MM.1S (cell line): Measurements from ENCODE around the gene RACGAP1.

Source experiments
- DNase-seq: peaks from one replicate; pipeline ENCODE4 v3.0.0-alpha.2; 2015
- H2AFZ ChIP-seq: fragments of 300-600 bp; sonication (generic); 2 replicates; pipeline ENCODE4 v1.6.0; 2016; ENCODE audit warnings: antibody characterized with exemption, low read length
- H3F3A ChIP-seq: fragments of 300-600 bp; sonication (generic); 2 replicates; pipeline ENCODE4 v1.6.1; 2016; ENCODE audit warnings: mild to moderate bottlenecking, antibody characterized with exemption, low read length, moderate library complexity, mixed read lengths; ENCODE audit not compliant: insufficient read depth
- H3K27ac ChIP-seq: fragments of 300-600 bp; sonication (generic); 2 replicates; pipeline ENCODE4 v1.5.1; 2016; ENCODE audit warnings: mild to moderate bottlenecking, low read length
- H3K27me3 ChIP-seq: fragments of 300-600 bp; sonication (generic); replicated peaks from 2 replicates; pipeline ENCODE4 v1.6.0; 2016; ENCODE audit warnings: low read length; ENCODE audit not compliant: insufficient read depth
- H3K36me3 ChIP-seq: fragments of 300-600 bp; sonication (generic); replicated peaks from 2 replicates; pipeline ENCODE4 v1.6.1; 2016; ENCODE audit warnings: mild to moderate bottlenecking, low read length, mixed read lengths; ENCODE audit not compliant: insufficient read depth
- H3K4me1 ChIP-seq: fragments of 300-600 bp; sonication (generic); 2 replicates; pipeline ENCODE4 v1.6.1; 2016; ENCODE audit warnings: low read length, mixed read lengths
- H3K4me2 ChIP-seq: fragments of 300-600 bp; sonication (generic); 2 replicates; pipeline ENCODE4 v1.6.0; 2016; ENCODE audit warnings: low read depth, low read length
- H3K4me3 ChIP-seq: fragments of 300-600 bp; sonication (generic); 2 replicates; pipeline ENCODE4 v1.5.1; 2016; ENCODE audit warnings: low read length, mixed read lengths
- H3K79me2 ChIP-seq: fragments of 300-600 bp; sonication (generic); 2 replicates; pipeline ENCODE4 v1.6.1; 2016; ENCODE audit warnings: mixed run types, low read length, mixed read lengths
- H3K9ac ChIP-seq: fragments of 300-600 bp; sonication (generic); 2 replicates; pipeline ENCODE4 v1.6.1; 2016; ENCODE audit warnings: low read length, mixed read lengths
- H3K9me2 ChIP-seq: fragments of 300-600 bp; sonication (generic); replicated peaks from 2 replicates; pipeline ENCODE4 v1.6.1; 2016; ENCODE audit warnings: mild to moderate bottlenecking, low read length, mixed read lengths; ENCODE audit not compliant: insufficient read depth
- H3K9me3 ChIP-seq: fragments of 300-600 bp; sonication (generic); replicated peaks from 2 replicates; pipeline ENCODE4 v1.6.1; 2016; ENCODE audit warnings: mild to moderate bottlenecking, low read length, mixed read lengths; ENCODE audit not compliant: insufficient read depth
- H4K20me1 ChIP-seq: fragments of 300-600 bp; sonication (generic); 2 replicates; pipeline ENCODE4 v1.6.1; 2016; ENCODE audit warnings: mild to moderate bottlenecking, low read length, moderate library complexity, mixed read lengths; ENCODE audit not compliant: insufficient read depth
- EZH2 ChIP-seq: fragments of 300-600 bp; sonication (generic); optimal IDR thresholded peaks from 2 replicates; pipeline ENCODE3; 2017; ENCODE audit warnings: low read depth, mild to moderate bottlenecking, antibody characterized with exemption, low read length, mixed read lengths
- EZH2phosphoT487 ChIP-seq: fragments of 300-600 bp; sonication (generic); IDR thresholded peaks from 2 replicates; pipeline ENCODE4 v1.6.1; 2018; ENCODE audit warnings: antibody characterized with exemption, low read length
- TF ChIP-seq, protein P1 (sequence below): fragments of 300-600 bp; sonication (generic); IDR thresholded peaks from 2 replicates; pipeline ENCODE4 v1.5.1; 2016; ENCODE audit warnings: antibody characterized with exemption, low read length, mixed read lengths

The RACGAP1 gene

DNA sequence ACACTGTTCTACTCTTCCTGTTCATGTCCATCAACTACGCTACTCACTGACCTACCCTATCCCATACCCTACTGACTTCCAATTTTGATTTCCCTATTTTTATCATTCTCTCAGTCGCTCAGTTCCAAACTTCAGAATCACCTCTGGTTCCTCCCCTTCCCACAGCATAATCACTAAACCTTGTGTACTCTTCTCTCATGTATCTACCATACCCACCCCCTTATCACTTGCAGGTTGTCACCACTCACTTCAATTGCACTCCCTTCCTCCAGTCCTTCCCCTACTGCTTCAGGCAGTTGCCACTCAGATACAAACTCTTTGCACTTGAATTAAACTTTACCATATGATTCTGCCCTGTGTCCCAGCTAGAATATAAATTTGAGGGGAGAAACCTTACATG, 6.3 kb downstream of the RACGAP1 start:
- H3K4me2 ChIP-seq, result no peak overlapping the region
- H3K27me3 ChIP-seq, result no peaks in the 10 kb centered on the region
- DNase-seq, result no peak
- H3K4me3 ChIP-seq, result no peak overlapping the region
- peaks cover 97% of the 10 kb centered on the region for H3K79me2 ChIP-seq
- TF ChIP-seq, protein P1, sequence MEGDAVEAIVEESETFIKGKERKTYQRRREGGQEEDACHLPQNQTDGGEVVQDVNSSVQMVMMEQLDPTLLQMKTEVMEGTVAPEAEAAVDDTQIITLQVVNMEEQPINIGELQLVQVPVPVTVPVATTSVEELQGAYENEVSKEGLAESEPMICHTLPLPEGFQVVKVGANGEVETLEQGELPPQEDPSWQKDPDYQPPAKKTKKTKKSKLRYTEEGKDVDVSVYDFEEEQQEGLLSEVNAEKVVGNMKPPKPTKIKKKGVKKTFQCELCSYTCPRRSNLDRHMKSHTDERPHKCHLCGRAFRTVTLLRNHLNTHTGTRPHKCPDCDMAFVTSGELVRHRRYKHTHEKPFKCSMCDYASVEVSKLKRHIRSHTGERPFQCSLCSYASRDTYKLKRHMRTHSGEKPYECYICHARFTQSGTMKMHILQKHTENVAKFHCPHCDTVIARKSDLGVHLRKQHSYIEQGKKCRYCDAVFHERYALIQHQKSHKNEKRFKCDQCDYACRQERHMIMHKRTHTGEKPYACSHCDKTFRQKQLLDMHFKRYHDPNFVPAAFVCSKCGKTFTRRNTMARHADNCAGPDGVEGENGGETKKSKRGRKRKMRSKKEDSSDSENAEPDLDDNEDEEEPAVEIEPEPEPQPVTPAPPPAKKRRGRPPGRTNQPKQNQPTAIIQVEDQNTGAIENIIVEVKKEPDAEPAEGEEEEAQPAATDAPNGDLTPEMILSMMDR, result no peak
- TF ChIP-seq EZH2 (no peak), EZH2phosphoT487 (no peak)
- peaks cover 4% of the 10 kb centered on the region; the same call in 1 of the 2 replicates for H4K20me1 ChIP-seq
- H3K27ac ChIP-seq, result no peak overlapping the region
- H3K9me3 ChIP-seq, result no peaks in the 10 kb centered on the region
- H3F3A ChIP-seq, result no peaks in the 10 kb centered on the region
- H3K36me3 ChIP-seq, result 0 out of 2 replicates have a peak, but pooled peaks cover 5% of the 10 kb centered on the region
- no peak overlapping the region for H2AFZ ChIP-seq
- H3K4me1 ChIP-seq, result no peaks in the 10 kb centered on the region
- H3K9me2 ChIP-seq, result no peaks in the 10 kb centered on the region
- no peak overlapping the region for H3K9ac ChIP-seq

DNA sequence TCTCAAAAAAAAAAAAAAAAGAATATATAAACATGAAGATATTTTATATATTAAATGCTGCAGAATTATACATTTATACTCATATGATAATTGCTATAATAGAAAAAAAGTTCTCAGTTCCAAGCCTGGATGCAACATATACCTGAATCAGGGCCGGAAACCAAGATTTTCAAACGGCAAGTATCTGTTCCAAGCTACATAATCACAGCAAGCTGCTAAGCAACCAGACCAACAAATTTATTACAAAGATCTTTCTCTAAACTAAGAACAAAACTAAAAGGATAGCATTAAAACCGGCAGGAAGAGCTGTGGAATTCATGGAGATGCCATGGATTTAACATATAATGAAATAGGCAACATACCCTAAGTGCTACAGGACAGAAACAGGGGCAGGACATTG, 7.1 kb downstream of the RACGAP1 start:
- Histone ChIP-seq H4K20me1 (peaks cover 4% of the 10 kb centered on the region; the same call in 1 of the 2 replicates), H3K9me3 (no peaks in the 10 kb centered on the region), H3K9me2 (no peaks in the 10 kb centered on the region), H3K4me1 (no peaks in the 10 kb centered on the region), H3K79me2 (peaks cover 97% of the 10 kb centered on the region), H3K4me2 (no peak overlapping the region), H3K27ac (no peak overlapping the region), H3K27me3 (no peaks in the 10 kb centered on the region), H2AFZ (no peak overlapping the region), H3K9ac (no peak overlapping the region), H3F3A (no peaks in the 10 kb centered on the region), H3K36me3 (0 out of 2 replicates have a peak, but pooled peaks cover 9% of the 10 kb centered on the region), H3K4me3 (no peak overlapping the region)
- TF ChIP-seq EZH2 (no peak), EZH2phosphoT487 (no peak)
- TF ChIP-seq, protein P1, result no peak
- no peak for DNase-seq

DNA sequence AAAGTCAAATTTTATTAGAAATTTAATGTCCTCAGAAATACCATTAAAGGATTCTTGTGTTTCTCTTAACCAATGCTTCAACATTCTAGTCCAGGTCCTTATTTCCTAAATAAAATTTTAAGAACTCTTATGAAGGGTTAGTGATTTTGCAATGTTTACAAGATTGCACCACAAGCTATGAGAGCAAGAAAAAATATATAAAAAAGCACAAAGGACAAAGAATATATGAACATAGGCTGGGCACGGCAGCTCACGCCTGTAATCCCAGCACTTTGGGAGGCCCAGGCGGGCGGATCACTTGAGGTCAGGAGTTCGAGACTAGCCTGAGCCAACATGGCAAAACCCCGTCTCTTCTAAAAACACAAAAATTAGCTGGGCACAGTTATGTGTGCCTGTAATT, 7.7 kb downstream of the RACGAP1 start:
- Histone ChIP-seq H2AFZ (no peak overlapping the region), H3K9me3 (no peaks in the 10 kb centered on the region), H3F3A (no peaks in the 10 kb centered on the region), H3K27ac (no peak overlapping the region), H3K4me1 (no peaks in the 10 kb centered on the region), H3K9me2 (no peaks in the 10 kb centered on the region), H3K36me3 (0 out of 2 replicates have a peak, but pooled peaks cover 9% of the 10 kb centered on the region), H3K4me2 (no peak overlapping the region), H3K27me3 (no peaks in the 10 kb centered on the region), H3K9ac (no peak overlapping the region), H3K79me2 (peaks cover 96% of the 10 kb centered on the region), H4K20me1 (peaks cover 4% of the 10 kb centered on the region; the same call in 1 of the 2 replicates), H3K4me3 (no peak overlapping the region)
- DNase-seq, result no peak
- TF ChIP-seq EZH2, result no peak
- TF ChIP-seq EZH2phosphoT487, result no peak
- TF ChIP-seq, protein P1, result no peak
